Measurements from ENCODE around the gene LFNG.

The LFNG gene

GRCh38 chr7:2472739-2473138 lies 46.8 kb upstream of the LFNG start:
- Histone ChIP-seq H3K4me2 (ENCODE audit: insufficient read depth, low read length, poor library complexity, severe bottlenecking) (no peak overlapping the region), H3K27me3 (ENCODE audit: control insufficient read depth in 3 of 3, insufficient read depth in 3 of 3, low read depth in 1 of 3, low read length in 3 of 3) (no peaks in the 10 kb centered on the region), H3K4me1 (ENCODE audit: control insufficient read depth in 2 of 2, insufficient read depth in 1 of 2, low read depth in 1 of 2, low read length in 2 of 2) (peaks cover 29 to 38% of the 10 kb centered on the region in 2 donors), H3K27ac (replicated peaks; ENCODE audit: low read length) (no peak overlapping the region), H3K14ac (ENCODE audit: low read length) (peak overlapping the region; percentile 32), H3K4ac (ENCODE audit: low read length) (no peak overlapping the region), H2AK5ac (ENCODE audit: low read depth, low read length) (no peak overlapping the region), H3K4me3 (ENCODE audit: low read length in 2 of 2) (no peak overlapping the region), H2BK5ac (ENCODE audit: low read length) (no peak overlapping the region), H2BK120ac (ENCODE audit: low read depth, low read length) (no peak overlapping the region), H3K79me1 (ENCODE audit: low read depth, low read length) (no peaks in the 10 kb centered on the region), H2AFZ (ENCODE audit: low read length) (no peak overlapping the region), H3K36me3 (replicated peaks in 1 of 2; ENCODE audit: control insufficient read depth in 2 of 2, insufficient read depth in 2 of 2, low read length in 2 of 2) (no peaks in the 10 kb centered on the region), H3K18ac (ENCODE audit: low read length) (peak overlapping the region; percentile 89), H4K91ac (ENCODE audit: low read depth, low read length, poor library complexity) (no peak overlapping the region), H2BK15ac (ENCODE audit: low read length) (no peak overlapping the region), H2BK12ac (ENCODE audit: low read length) (no peak overlapping the region), H3K9ac (ENCODE audit: low read depth, low read length, poor library complexity) (no peak overlapping the region), H3K23ac (ENCODE audit: low read depth, low read length, poor library complexity) (no peak overlapping the region), H3K9me3 (replicated peaks in 1 of 2; ENCODE audit: control insufficient read depth in 2 of 2, insufficient read depth in 1 of 2, low read depth in 1 of 2, low read length in 2 of 2) (no peaks in the 10 kb centered on the region), H4K8ac (ENCODE audit: low read depth, low read length) (no peak overlapping the region)
- DNase-seq (ENCODE audit: low spot score): no peak
- WGBS, 2 donors (ENCODE audit: extremely low coverage in 2 of 2, insufficient read length in 2 of 2, insufficient replicate concordance in 1 of 2): no CpG with 5 or more reads among the region's 6 CpGs

GRCh38 chr7:2473496-2474180 lies 45.9 kb upstream of the LFNG start:
- Histone ChIP-seq H3K14ac (ENCODE audit: low read length) (no peak overlapping the region), H3K23ac (ENCODE audit: low read depth, low read length, poor library complexity) (peak overlapping the region; percentile 32), H3K18ac (ENCODE audit: low read length) (peak overlapping the region; percentile 90), H3K4me1 (ENCODE audit: control insufficient read depth in 2 of 2, insufficient read depth in 1 of 2, low read depth in 1 of 2, low read length in 2 of 2) (peaks cover 34 to 47% of the 10 kb centered on the region in 2 donors), H4K8ac (ENCODE audit: low read depth, low read length) (no peak overlapping the region), H4K91ac (ENCODE audit: low read depth, low read length, poor library complexity) (no peak overlapping the region), H3K4me3 (ENCODE audit: low read length in 2 of 2) (no peak overlapping the region), H2BK12ac (ENCODE audit: low read length) (peak overlapping the region; percentile 91), H2BK120ac (ENCODE audit: low read depth, low read length) (no peak overlapping the region), H3K36me3 (replicated peaks in 1 of 2; ENCODE audit: control insufficient read depth in 2 of 2, insufficient read depth in 2 of 2, low read length in 2 of 2) (no peaks in the 10 kb centered on the region), H3K9ac (ENCODE audit: low read depth, low read length, poor library complexity) (no peak overlapping the region), H3K9me3 (replicated peaks in 1 of 2; ENCODE audit: control insufficient read depth in 2 of 2, insufficient read depth in 1 of 2, low read depth in 1 of 2, low read length in 2 of 2) (no peaks in the 10 kb centered on the region), H2BK5ac (ENCODE audit: low read length) (peak overlapping the region; percentile 42), H2AK5ac (ENCODE audit: low read depth, low read length) (peak overlapping the region; percentile 99), H3K27me3 (ENCODE audit: control insufficient read depth in 3 of 3, insufficient read depth in 3 of 3, low read depth in 1 of 3, low read length in 3 of 3) (no peaks in the 10 kb centered on the region), H2AFZ (ENCODE audit: low read length) (no peak overlapping the region), H3K4me2 (ENCODE audit: insufficient read depth, low read length, poor library complexity, severe bottlenecking) (no peak overlapping the region), H3K79me1 (ENCODE audit: low read depth, low read length) (no peaks in the 10 kb centered on the region), H2BK15ac (ENCODE audit: low read length) (peak overlapping the region; percentile 79), H3K27ac (replicated peaks; ENCODE audit: low read length) (no peak overlapping the region), H3K4ac (ENCODE audit: low read length) (peak overlapping the region; percentile 77)
- DNase-seq (ENCODE audit: low spot score): no peak
- WGBS, 2 donors (ENCODE audit: extremely low coverage in 2 of 2, insufficient read length in 2 of 2, insufficient replicate concordance in 1 of 2): 100% methylated on average over 1 to 2 of the region's 12 CpGs

- DNase-seq (ENCODE audit: low spot score): no peak
- Histone ChIP-seq H4K91ac (ENCODE audit: low read depth, low read length, poor library complexity) (no peak overlapping the region), H2BK12ac (ENCODE audit: low read length) (peak overlapping the region; percentile 91), H3K27ac (replicated peaks; ENCODE audit: low read length) (no peak overlapping the region), H3K9me3 (replicated peaks in 1 of 2; ENCODE audit: control insufficient read depth in 2 of 2, insufficient read depth in 1 of 2, low read depth in 1 of 2, low read length in 2 of 2) (no peaks in the 10 kb centered on the region), H3K18ac (ENCODE audit: low read length) (peak overlapping the region; percentile 90), H3K36me3 (replicated peaks in 1 of 2; ENCODE audit: control insufficient read depth in 2 of 2, insufficient read depth in 2 of 2, low read length in 2 of 2) (no peaks in the 10 kb centered on the region), H2AFZ (ENCODE audit: low read length) (no peak overlapping the region), H3K4me1 (ENCODE audit: control insufficient read depth in 2 of 2, insufficient read depth in 1 of 2, low read depth in 1 of 2, low read length in 2 of 2) (peaks cover 34 to 49% of the 10 kb centered on the region in 2 donors), H3K27me3 (ENCODE audit: control insufficient read depth in 3 of 3, insufficient read depth in 3 of 3, low read depth in 1 of 3, low read length in 3 of 3) (no peaks in the 10 kb centered on the region), H3K4me2 (ENCODE audit: insufficient read depth, low read length, poor library complexity, severe bottlenecking) (no peak overlapping the region), H3K4me3 (ENCODE audit: low read length in 2 of 2) (no peak overlapping the region), H3K9ac (ENCODE audit: low read depth, low read length, poor library complexity) (no peak overlapping the region), H3K23ac (ENCODE audit: low read depth, low read length, poor library complexity) (peak overlapping the region; percentile 32), H4K8ac (ENCODE audit: low read depth, low read length) (peak overlapping the region; percentile 29), H3K79me1 (ENCODE audit: low read depth, low read length) (no peaks in the 10 kb centered on the region), H2BK15ac (ENCODE audit: low read length) (peak overlapping the region; percentile 79), H3K4ac (ENCODE audit: low read length) (peak overlapping the region; percentile 77), H2BK5ac (ENCODE audit: low read length) (peak overlapping the region; percentile 42), H3K14ac (ENCODE audit: low read length) (no peak overlapping the region), H2AK5ac (ENCODE audit: low read depth, low read length) (peak overlapping the region; percentile 99), H2BK120ac (ENCODE audit: low read depth, low read length) (peak overlapping the region; percentile 99)
- no CpG with 5 or more reads among the region's 15 CpGs for WGBS, 2 donors (ENCODE audit: extremely low coverage in 2 of 2, insufficient read length in 2 of 2, insufficient replicate concordance in 1 of 2)
Observed at GRCh38 chr7:2474224-2474623, 45.4 kb upstream of the LFNG start.

GRCh38 chr7:2474813-2475677 lies 44.5 kb upstream of the LFNG start:
- Histone ChIP-seq H3K27me3 (ENCODE audit: control insufficient read depth in 3 of 3, insufficient read depth in 3 of 3, low read depth in 1 of 3, low read length in 3 of 3) (no peaks in the 10 kb centered on the region), H3K79me1 (ENCODE audit: low read depth, low read length) (no peaks in the 10 kb centered on the region), H3K4me3 (ENCODE audit: low read length in 2 of 2) (no peak overlapping the region), H3K4me1 (ENCODE audit: control insufficient read depth in 2 of 2, insufficient read depth in 1 of 2, low read depth in 1 of 2, low read length in 2 of 2) (peaks cover 35 to 47% of the 10 kb centered on the region in 2 donors), H3K9me3 (replicated peaks in 1 of 2; ENCODE audit: control insufficient read depth in 2 of 2, insufficient read depth in 1 of 2, low read depth in 1 of 2, low read length in 2 of 2) (no peaks in the 10 kb centered on the region), H3K36me3 (replicated peaks in 1 of 2; ENCODE audit: control insufficient read depth in 2 of 2, insufficient read depth in 2 of 2, low read length in 2 of 2) (no peaks in the 10 kb centered on the region), H2BK120ac (ENCODE audit: low read depth, low read length) (peak overlapping the region; percentile 99), H3K18ac (ENCODE audit: low read length) (peak overlapping the region; percentile 90), H2BK12ac (ENCODE audit: low read length) (peak overlapping the region; percentile 91), H3K9ac (ENCODE audit: low read depth, low read length, poor library complexity) (no peak overlapping the region), H3K23ac (ENCODE audit: low read depth, low read length, poor library complexity) (peak overlapping the region; percentile 68), H4K91ac (ENCODE audit: low read depth, low read length, poor library complexity) (peak overlapping the region; percentile 77), H2AK5ac (ENCODE audit: low read depth, low read length) (peak overlapping the region; percentile 99), H4K8ac (ENCODE audit: low read depth, low read length) (no peak overlapping the region), H3K4me2 (ENCODE audit: insufficient read depth, low read length, poor library complexity, severe bottlenecking) (no peak overlapping the region), H2BK5ac (ENCODE audit: low read length) (peak overlapping the region; percentile 60), H3K27ac (replicated peaks; ENCODE audit: low read length) (no peak overlapping the region), H2BK15ac (ENCODE audit: low read length) (peak overlapping the region; percentile 79), H3K14ac (ENCODE audit: low read length) (no peak overlapping the region), H3K4ac (ENCODE audit: low read length) (peak overlapping the region; percentile 57), H2AFZ (ENCODE audit: low read length) (no peak overlapping the region)
- WGBS, 2 donors (ENCODE audit: extremely low coverage in 2 of 2, insufficient read length in 2 of 2, insufficient replicate concordance in 1 of 2): no CpG with 5 or more reads among the region's 28 CpGs
- no peak for DNase-seq (ENCODE audit: low spot score)
